ENCODE measurements around the gene SLC5A4.
"Not testable (repeated sequence)": the region's sequence is repeated elsewhere in the genome, so short reads cannot be mapped to it uniquely, and the experiment has no call there.

Gene SLC5A4

DNA sequence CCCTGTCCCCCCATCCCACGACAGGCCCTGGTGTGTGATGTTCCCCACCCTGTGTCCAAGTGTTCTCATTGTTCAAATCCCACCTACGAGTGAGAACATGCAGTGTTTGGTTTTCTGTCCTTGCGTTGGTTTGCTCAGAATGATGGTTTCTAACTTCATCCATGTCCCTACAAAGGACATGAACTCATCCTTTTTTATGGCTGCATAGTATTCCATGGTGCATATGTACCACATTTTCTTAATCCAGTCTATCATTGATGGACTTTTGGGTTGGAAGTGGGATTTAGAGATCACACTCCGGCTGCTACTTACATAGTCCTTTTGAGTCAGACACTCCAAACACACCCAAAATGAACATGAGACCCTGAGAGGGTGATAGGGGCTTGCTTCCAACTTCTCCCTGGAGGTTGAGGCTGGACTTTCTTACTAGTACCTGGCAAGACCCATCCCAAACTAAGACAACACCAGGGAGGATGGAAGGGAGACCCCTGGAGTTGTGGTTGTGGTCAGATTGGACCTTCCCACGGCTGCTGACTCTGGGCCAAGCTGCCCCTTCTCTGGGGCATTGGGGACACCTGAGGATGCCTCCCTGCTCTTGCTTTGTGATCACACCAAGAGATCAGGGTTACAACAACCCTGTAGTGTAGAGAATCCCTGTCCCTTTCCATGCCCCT is 57.5 kb downstream of the SLC5A4 start:
- DNase-seq = not testable (repeated sequence)

DNA sequence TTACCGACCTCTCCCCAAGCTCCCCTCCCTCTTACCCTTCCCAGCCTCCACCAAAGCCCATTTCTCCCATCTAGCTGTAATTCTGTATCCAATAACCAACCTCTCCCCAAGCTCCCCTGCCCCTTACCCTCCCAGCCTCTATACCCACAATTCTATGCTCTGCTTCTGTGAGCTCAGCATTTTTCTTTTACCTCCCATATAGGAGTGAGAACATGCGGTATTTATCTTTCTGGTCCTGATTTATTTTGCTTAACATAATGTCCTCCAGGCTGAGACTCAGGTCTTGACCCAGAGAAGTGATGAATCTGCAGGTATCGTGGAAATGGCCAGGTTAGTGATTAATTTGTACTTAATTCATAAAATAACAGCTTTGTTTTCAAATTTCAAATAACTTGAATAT is 59.2 kb downstream of the SLC5A4 start:
- not testable (repeated sequence) for DNase-seq

DNA sequence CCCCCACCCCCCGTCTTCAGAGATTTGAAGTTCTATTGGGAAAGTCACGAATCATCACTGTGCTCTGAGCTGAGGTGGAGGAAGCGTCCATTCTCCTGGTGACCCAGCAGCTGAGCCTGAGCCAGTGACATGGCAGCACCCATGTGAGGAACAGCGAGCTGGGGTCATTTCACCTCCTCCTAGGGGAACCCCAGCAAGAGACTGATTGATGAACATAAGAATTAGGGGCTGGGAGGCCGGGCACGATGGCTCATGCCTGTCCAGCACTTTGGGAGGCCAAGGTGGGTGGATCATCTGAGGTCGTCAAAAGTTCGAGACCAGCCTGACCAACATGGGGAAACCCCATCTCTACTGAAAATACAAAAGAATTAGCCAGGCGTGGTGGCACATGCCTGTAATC is 61.8 kb downstream of the SLC5A4 start:
- peak; percentile 6 for DNase-seq

DNA sequence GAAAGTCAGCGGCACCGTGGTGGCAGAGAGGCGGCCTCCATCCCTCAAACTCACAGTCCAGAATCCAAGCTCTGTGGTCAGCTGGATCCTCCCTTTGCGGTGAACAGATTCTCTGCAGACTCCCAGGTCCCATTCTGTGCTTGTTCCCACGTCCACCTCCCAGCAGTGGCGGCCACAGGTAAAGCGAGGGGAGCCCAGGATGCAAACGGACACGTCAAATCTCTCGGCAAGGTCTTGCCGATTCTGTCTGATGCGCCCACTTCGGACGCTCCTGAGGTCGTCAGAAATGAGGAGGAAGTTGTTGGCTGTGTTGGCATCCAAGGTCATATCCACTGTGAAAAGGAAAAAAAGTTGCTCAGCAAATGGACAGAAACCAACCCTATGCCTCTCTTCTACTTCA is 64.1 kb downstream of the SLC5A4 start:
- peak; percentile 3 for DNase-seq

DNA sequence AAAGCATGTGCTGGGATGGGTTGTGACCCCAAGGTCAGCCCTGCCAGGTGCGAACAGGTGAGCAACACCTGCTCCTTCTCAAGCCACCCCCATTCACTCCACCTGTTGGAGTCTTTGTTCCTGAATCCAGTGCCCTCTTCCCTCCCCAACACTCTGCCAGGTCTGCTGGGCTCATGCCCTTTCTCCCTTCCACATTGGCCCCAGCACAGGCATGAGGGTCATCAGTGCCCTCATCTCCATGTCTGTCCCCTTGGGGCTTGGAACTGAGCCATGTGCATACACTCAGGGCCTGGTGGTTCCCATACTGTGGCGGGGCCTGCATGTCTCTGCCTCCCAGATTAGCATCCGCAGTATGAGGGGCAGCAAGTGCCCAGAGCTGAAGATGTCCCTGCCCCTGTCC is 69.3 kb downstream of the SLC5A4 start:
- no peak for DNase-seq

DNA sequence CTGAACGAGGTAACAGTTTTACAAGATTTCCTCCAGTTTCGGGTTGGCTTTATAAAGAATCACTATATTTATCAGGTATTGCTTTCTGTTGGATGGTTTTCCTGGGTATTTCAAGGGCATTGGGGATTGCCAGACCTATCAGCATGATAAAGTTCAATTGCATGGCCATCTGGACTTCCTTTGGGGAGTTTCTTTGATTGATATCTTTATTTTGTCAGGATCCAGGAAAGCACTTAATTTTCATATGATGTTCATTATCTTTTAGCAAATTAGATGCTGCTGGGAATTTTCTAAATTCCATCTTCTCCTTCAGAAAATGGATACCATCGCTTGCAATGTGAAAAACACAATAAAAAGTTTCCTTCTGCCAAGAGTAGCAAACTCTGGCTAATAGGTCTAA is 71.5 kb downstream of the SLC5A4 start:
- no peak for DNase-seq

DNA sequence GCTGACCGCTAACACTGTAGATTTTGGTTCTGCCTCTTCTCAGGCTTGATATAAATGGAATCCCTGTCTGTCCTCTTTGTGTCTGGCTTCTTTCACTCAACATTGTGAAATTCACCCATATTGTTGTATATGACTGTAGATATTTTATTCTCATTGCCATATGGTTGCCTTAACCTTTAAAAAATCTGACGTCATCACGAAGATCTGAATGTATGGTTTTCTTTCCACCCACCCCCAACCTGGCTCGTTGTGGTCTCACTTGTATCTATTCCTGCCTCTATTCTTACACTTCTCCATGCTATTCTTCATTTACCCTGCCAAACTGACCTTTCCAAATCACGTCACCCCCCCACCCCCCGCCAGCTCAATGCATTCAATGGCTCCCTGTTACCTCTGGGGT is 74.1 kb downstream of the SLC5A4 start:
- no peak for DNase-seq

DNA sequence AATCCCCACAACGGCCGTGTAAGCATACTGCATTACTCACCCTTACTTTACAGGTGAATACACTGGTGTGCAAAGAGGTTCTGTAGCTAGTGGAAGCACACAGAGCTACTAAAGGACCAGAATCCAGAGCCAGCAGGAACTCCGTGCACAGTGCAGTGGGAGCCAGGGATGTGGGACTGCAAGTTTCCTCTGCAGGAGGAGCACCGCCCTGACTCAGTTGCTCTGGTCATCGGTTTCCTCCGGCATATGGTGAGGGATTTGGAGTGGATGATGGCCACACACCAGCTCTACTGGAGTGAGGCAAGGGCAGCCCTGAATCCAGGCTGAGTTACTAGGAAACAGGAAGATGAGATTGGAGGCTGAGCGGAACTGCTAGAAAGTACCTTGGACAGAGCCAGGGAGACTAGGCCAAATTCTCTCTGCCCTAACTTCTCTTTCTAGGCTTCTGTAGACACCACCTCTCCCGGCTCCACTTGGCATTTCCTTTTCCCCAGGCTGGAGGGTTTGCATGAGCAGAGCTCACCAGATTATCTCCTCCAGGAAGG is 77.9 kb downstream of the SLC5A4 start:
- no peak for DNase-seq

DNA sequence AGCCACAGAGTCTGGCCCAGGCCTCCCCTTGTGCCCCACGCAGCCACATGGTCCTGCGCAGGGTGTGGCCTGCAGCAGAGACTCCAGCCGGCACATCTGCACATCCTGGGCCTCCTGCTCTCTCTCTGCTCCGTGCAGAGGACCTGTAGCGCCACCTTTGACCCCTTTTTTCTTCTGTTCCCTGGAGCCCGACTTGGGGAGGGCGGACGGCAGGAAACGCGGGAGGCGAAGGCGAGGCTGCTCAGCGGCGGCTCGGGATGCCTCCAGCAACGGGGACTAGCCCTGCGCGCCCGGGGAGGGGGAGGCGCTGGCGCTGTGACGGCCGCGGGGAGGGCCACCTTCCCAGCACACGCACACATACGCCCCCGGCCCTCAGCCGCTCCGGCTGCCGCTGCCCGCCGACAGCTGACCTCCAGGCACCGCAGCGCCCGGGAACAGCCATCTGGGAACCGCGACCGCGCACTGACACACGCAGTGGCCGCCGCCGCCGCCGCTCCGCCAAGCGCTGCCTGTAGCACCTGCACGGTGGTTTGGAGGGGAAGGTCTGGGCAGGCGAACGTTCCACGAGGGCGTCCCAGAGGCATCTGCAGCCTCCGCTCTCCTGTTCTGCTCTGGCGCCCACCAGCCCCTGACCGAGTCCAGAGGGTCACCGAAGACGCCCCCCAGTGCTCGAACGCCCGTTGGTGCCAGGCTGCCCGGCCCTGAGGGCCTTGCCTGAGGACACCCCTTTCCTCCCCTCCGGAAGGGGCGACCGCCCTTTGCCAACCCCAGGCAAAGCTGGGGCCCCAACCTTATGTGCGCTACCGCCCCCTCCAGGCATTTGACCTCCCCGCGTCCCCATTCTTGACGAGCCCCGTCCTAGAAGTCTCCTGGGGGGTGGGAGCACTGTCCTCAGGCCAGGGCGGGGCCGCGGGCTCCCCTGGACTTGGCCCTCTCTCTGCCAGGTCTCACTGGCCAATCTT is 79.2 kb downstream of the SLC5A4 start:
- no peak for DNase-seq

DNA sequence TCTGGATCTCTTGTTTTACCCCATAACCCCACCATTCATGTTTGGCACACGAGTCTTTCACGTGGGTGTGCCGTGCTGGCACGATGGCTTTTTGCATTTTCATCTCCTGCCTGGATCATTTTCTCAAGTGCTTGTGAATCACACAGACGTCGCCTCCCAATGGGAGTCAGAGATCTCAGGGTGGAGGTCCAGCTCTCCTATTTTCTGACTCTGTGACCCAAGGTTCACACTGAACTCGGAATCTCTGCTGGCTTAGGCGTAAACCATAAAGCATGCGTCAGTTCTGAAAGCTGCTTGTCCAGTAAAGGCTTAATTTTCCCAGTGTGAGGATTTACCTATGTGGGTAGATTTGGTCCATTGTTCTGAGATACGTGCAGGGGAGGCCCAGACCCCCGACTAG is 80.0 kb downstream of the SLC5A4 start:
- no peak for DNase-seq
